Neuronal stem cell (in vitro differentiated cells): ENCODE results near the gene TRMO.
"Not testable (repeated sequence)": the region's sequence is repeated elsewhere in the genome, so short reads cannot be mapped to it uniquely, and the experiment has no call there.

Experiments
- DNase-seq: peaks from one replicate; pipeline ENCODE4 v3.0.0-alpha.2; 2013; ENCODE audit warnings: low spot score
- H2AFZ ChIP-seq: one replicate; pipeline ENCODE4 v1.6.1; 2013; ENCODE audit warnings: mild to moderate bottlenecking, low read length, inconsistent platforms
- H2AK5ac ChIP-seq: 2 replicates; pipeline ENCODE4 v1.6.1; 2013; ENCODE audit warnings: low read depth, mild to moderate bottlenecking, inconsistent platforms, low read length, moderate library complexity, mixed read lengths
- H2BK120ac ChIP-seq: 2 replicates; pipeline ENCODE4 v1.6.1; 2013; ENCODE audit warnings: low read depth, mild to moderate bottlenecking, inconsistent platforms, low read length, moderate library complexity, mixed read lengths
- H2BK12ac ChIP-seq: one replicate; pipeline ENCODE4 v1.6.1; 2013; ENCODE audit warnings: low read length, inconsistent platforms
- H2BK15ac ChIP-seq: 2 replicates; pipeline ENCODE4 v1.6.1; 2013; ENCODE audit warnings: mild to moderate bottlenecking, low read length, inconsistent platforms, mixed read lengths
- H2BK5ac ChIP-seq: one replicate; pipeline ENCODE4 v1.6.1; 2013; ENCODE audit warnings: inconsistent platforms, mild to moderate bottlenecking, low read length, moderate library complexity
- H3K14ac ChIP-seq: one replicate; pipeline ENCODE4 v1.6.1; 2013; ENCODE audit warnings: low read length, inconsistent platforms
- H3K18ac ChIP-seq: 2 replicates; pipeline ENCODE4 v1.6.1; 2013; ENCODE audit warnings: low read length, inconsistent platforms
- H3K23ac ChIP-seq: 2 replicates; pipeline ENCODE4 v1.6.1; 2013; ENCODE audit warnings: low read depth, mild to moderate bottlenecking, mixed read lengths, low read length, inconsistent platforms; ENCODE audit not compliant: poor library complexity
- H3K27ac ChIP-seq: replicated peaks from 3 replicates; pipeline ENCODE4 v1.5.1; 2013; ENCODE audit warnings: low read length, inconsistent platforms
- H3K27me3 ChIP-seq, 3 experiments: 2 replicates each; pipeline ENCODE4 v1.6.1; 2013; ENCODE audit warnings: low read length in 3 of 3, mild to moderate bottlenecking in 2 of 3, inconsistent platforms in 1 of 3, low read depth in 1 of 3, mixed read lengths in 1 of 3, moderate library complexity in 1 of 3; ENCODE audit not compliant: control insufficient read depth in 3 of 3, insufficient read depth in 3 of 3
- H3K36me3 ChIP-seq, 2 donors: replicated peaks in 1 of 2; 2 replicates each; pipeline ENCODE4 v1.6.1; 2013; ENCODE audit warnings: low read length in 2 of 2; ENCODE audit not compliant: control insufficient read depth in 2 of 2, insufficient read depth in 2 of 2
- H3K4ac ChIP-seq: 2 replicates; pipeline ENCODE4 v1.6.1; 2013; ENCODE audit warnings: inconsistent platforms, mild to moderate bottlenecking, low read length, moderate library complexity
- H3K4me1 ChIP-seq, 2 donors: 1 replicate in 1 of 2; 2 replicates in 1 of 2; pipeline ENCODE4 v1.6.1; 2013; ENCODE audit warnings: low read length in 2 of 2, low read depth in 1 of 2; ENCODE audit not compliant: control insufficient read depth in 2 of 2, insufficient read depth in 1 of 2
- H3K4me2 ChIP-seq: one replicate; pipeline ENCODE4 v1.6.1; 2013; ENCODE audit warnings: mild to moderate bottlenecking, low read length, inconsistent platforms; ENCODE audit not compliant: insufficient read depth, poor library complexity, severe bottlenecking
- H3K4me3 ChIP-seq, 2 donors: 2 replicates each; pipeline ENCODE4 v1.5.1; 2013; ENCODE audit warnings: low read length in 2 of 2, mild to moderate bottlenecking in 2 of 2, inconsistent platforms in 1 of 2, moderate library complexity in 1 of 2
- H3K79me1 ChIP-seq: one replicate; pipeline ENCODE4 v1.6.1; 2013; ENCODE audit warnings: low read depth, mild to moderate bottlenecking, inconsistent platforms, low read length, moderate library complexity
- H3K9ac ChIP-seq: one replicate; pipeline ENCODE4 v1.6.1; 2013; ENCODE audit warnings: mild to moderate bottlenecking, low read depth, low read length, inconsistent platforms; ENCODE audit not compliant: poor library complexity
- H3K9me3 ChIP-seq, 2 donors: replicated peaks in 1 of 2; 2 replicates each; pipeline versions ENCODE3 to v1.6.1; 2013; ENCODE audit warnings: low read length in 2 of 2, mild to moderate bottlenecking in 2 of 2, inconsistent platforms in 1 of 2, low read depth in 1 of 2, mixed read lengths in 1 of 2, moderate library complexity in 1 of 2; ENCODE audit not compliant: control insufficient read depth in 2 of 2, insufficient read depth in 1 of 2
- H4K8ac ChIP-seq: one replicate; pipeline ENCODE4 v1.6.1; 2013; ENCODE audit warnings: low read depth, mild to moderate bottlenecking, inconsistent platforms, low read length, moderate library complexity
- H4K91ac ChIP-seq: one replicate; pipeline ENCODE4 v1.6.1; 2013; ENCODE audit warnings: low read length, low read depth, mild to moderate bottlenecking, inconsistent platforms; ENCODE audit not compliant: poor library complexity
- WGBS, 2 donors: extraction: QIAGEN DNeasy Blood & Tissue Kit; methylation state at CpG; one replicate each; pipeline ENCODE4 v1.1.7; 2013; ENCODE audit warnings: missing lambda C conversion rate in 2 of 2, mixed read lengths in 1 of 2; ENCODE audit not compliant: insufficient read length in 2 of 2, insufficient replicate concordance in 1 of 2; ENCODE audit errors: extremely low coverage in 2 of 2; 5-methylcytosine and 5-hydroxymethylcytosine counted together

TRMO gene

DNA sequence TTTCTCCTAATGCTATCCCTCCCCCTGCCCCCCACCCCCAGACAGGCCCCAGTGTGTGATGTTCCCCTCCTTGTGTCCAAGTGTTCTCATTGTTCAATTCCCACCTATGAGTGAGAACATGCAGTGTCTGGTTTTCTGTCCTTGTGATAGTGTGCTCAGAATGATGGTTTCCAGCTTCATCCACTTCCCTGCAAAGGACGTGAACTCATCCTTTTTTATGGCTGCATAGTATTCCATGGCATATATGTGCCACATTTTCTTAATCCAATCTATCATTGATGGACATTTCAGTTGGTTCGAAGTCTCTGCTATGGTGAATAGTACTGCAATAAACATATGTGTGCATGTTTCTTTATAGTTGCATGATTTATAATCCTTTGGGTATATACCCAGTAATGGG is 23.2 kb upstream of the TRMO start:
- peaks cover 0 to 38% (median 20%) of the 10 kb centered on the region in 3 experiments for H3K27me3 ChIP-seq
- H2BK5ac ChIP-seq, H3K9me3 ChIP-seq, H2AFZ ChIP-seq, H3K4ac ChIP-seq, H4K91ac ChIP-seq, H3K4me2 ChIP-seq, H3K23ac ChIP-seq, H3K14ac ChIP-seq, H3K79me1 ChIP-seq, H3K4me3 ChIP-seq, H3K36me3 ChIP-seq, H4K8ac ChIP-seq, H3K9ac ChIP-seq, H3K4me1 ChIP-seq, H3K18ac ChIP-seq, H2BK15ac ChIP-seq, H2AK5ac ChIP-seq, H2BK12ac ChIP-seq, H3K27ac ChIP-seq, DNase-seq, H2BK120ac ChIP-seq: not testable (repeated sequence)
- WGBS, 2 donors: no CpG with 5 or more reads among the region's 2 CpGs

DNA sequence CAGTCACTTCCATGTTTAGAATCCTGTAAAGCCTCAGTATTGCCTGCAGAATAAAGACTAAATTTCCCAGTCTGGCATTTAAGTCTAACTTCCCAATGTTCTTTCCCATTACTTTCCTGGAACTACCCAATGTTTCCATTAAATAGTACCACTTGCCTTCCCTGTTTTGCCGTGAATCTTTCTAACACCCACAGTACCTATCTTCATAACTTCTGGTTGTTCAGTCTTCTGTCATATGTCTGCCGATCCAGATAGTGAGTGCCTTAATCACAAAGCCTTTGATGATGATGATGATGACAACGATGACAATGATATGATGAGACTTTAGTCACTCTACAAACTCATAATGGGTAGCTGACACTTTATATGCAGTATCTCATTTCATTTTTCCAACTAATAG is 22.3 kb upstream of the TRMO start:
- Histone ChIP-seq H3K4me2 (no peak overlapping the region), H3K9me3 (no peaks in the 10 kb centered on the region), H3K14ac (no peak overlapping the region), H4K91ac (no peak overlapping the region), H3K27me3 (peaks cover 0 to 46% (median 24%) of the 10 kb centered on the region in 3 experiments), H3K4me1 (no peaks in the 10 kb centered on the region), H2BK120ac (no peak overlapping the region), H3K79me1 (no peaks in the 10 kb centered on the region), H3K4me3 (no peak overlapping the region), H2AK5ac (no peak overlapping the region), H2BK5ac (no peak overlapping the region), H3K4ac (no peak overlapping the region), H3K27ac (no peak overlapping the region), H3K9ac (no peak overlapping the region), H3K36me3 (no peaks in the 10 kb centered on the region), H3K23ac (no peak overlapping the region), H2AFZ (no peak overlapping the region), H4K8ac (no peak overlapping the region), H2BK12ac (no peak overlapping the region), H3K18ac (no peak overlapping the region), H2BK15ac (no peak overlapping the region)
- no peak for DNase-seq
- no CpG with 5 or more reads among the region's 3 CpGs for WGBS, 2 donors

DNA sequence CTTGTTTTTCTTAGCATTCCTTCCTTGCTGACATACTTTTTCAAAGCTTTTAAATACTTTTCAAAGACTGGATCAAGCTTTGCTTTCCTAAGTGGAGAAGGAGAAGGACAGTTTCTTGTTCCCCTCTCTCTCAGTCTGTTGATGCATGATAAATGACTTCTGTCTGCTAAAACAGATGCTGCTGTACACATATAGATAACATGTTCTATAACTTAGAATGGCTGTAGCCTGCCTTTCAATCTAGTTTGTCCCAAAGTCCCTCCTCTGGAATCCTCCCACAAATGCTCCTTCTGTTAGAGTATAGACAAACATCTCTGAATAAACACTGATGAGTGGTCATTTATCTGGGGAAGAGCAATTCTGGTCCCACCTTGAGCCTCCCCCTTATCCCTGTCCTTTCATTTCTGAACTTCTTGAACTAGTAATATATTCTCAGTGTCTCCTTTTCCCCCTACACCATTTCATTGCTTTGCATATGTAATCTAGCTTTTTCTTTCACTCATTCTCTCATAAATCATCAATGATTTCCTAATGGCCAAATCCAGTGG is 21.1 kb upstream of the TRMO start:
- H2BK15ac ChIP-seq: no peak overlapping the region
- H3K9ac ChIP-seq: no peak overlapping the region
- no peaks in the 10 kb centered on the region for H3K36me3 ChIP-seq
- H3K4ac ChIP-seq: no peak overlapping the region
- H2BK120ac ChIP-seq: no peak overlapping the region
- H3K27ac ChIP-seq: no peak overlapping the region
- H3K79me1 ChIP-seq: no peaks in the 10 kb centered on the region
- H3K23ac ChIP-seq: no peak overlapping the region
- no peak overlapping the region for H2BK12ac ChIP-seq
- H4K8ac ChIP-seq: no peak overlapping the region
- no peak overlapping the region for H2AK5ac ChIP-seq
- H3K4me3 ChIP-seq: no peak overlapping the region
- H3K18ac ChIP-seq: no peak overlapping the region
- no peak overlapping the region for H3K14ac ChIP-seq
- no peak overlapping the region for H2BK5ac ChIP-seq
- no peak for DNase-seq
- H2AFZ ChIP-seq: no peak overlapping the region
- no peak overlapping the region for H3K4me2 ChIP-seq
- H3K9me3 ChIP-seq: no peaks in the 10 kb centered on the region
- no peaks in the 10 kb centered on the region for H3K4me1 ChIP-seq
- H4K91ac ChIP-seq: no peak overlapping the region
- H3K27me3 ChIP-seq: peaks cover 0 to 58% (median 24%) of the 10 kb centered on the region in 3 experiments

DNA sequence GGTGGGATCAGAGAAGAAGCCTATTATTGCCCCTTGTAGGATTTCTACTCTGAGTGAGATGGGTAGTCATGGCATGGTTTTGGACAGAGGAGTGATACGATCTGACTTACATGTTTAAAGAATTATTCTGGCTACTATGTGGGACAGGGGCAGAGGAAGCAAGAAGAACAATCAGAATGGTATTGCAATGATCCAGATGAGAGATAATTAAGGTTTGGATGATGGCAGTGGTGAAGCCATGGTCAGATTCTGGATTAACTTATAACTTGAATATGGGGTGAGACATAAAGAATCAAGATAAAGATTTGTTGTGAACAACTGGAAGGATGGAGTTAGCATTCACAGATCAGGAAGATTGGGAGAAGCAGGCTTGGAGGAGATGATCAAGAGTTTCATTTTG is 19.0 kb upstream of the TRMO start:
- Histone ChIP-seq H3K79me1 (no peaks in the 10 kb centered on the region), H3K27ac (no peak overlapping the region), H3K4me2 (no peak overlapping the region), H3K27me3 (peaks cover 0 to 68% (median 24%) of the 10 kb centered on the region in 3 experiments), H3K36me3 (no peaks in the 10 kb centered on the region), H3K4me1 (no peaks in the 10 kb centered on the region), H3K9me3 (no peaks in the 10 kb centered on the region), H2BK15ac (no peak overlapping the region), H4K91ac (no peak overlapping the region), H3K4ac (no peak overlapping the region), H3K23ac (no peak overlapping the region), H2BK5ac (no peak overlapping the region), H2BK12ac (no peak overlapping the region), H4K8ac (no peak overlapping the region), H3K18ac (no peak overlapping the region), H2BK120ac (no peak overlapping the region), H3K4me3 (no peak overlapping the region), H3K14ac (no peak overlapping the region), H2AFZ (no peak overlapping the region), H2AK5ac (no peak overlapping the region), H3K9ac (no peak overlapping the region)
- no CpG with 5 or more reads among the region's 1 CpG for WGBS, 2 donors
- DNase-seq: no peak
